ENCODE data around the gene RAD51B. TPM values are rescaled to one million over a fixed set of nuclear protein-coding genes. Genes with fewer than 3 reads are reported as not detected.

The RAD51B gene
- polyA plus RNA-seq, 1 donor (not counting 4 experiments of a cell fraction or from before 2014, with no cell fraction given): 13.3 TPM

DNA sequence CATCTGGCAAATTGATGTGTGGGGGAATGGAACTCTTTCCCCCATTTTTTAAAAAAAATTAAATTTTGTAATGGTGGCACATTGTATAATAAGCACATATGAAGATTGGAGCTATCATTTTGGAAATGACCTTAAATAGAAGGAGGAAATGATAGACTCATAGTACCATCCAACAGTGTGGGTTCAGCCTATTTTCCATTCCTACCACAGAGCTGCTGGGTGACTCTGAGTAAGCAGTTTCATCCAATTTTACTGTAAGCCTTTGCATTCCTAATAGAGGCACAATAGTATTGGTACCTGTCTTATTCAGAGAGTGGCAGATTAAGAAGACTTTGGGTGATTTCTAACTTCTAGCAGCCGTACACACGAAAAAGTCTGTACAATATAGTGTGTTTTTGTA, 304.5 kb downstream of the RAD51B start:
- no peak for FAIRE-seq
- DNase-seq (ENCODE audit: low read depth, low spot score): no peak
- dilution Hi-C loops (cut with MboI; ENCODE audit: extremely low pct_ligation_motif_present, low sequenced_read_pairs): no loop called here
- H3K4me2 ChIP-seq (ENCODE audit: control insufficient read depth, extremely low read depth, insufficient read depth, low read depth, low read length): no peak overlapping the region
- no peak overlapping the region for H3K27ac ChIP-seq (ENCODE audit: control insufficient read depth, insufficient read depth, low read length)
- H4K20me1 ChIP-seq (ENCODE audit: control insufficient read depth, extremely low read depth, insufficient read depth, low read length): no peaks in the 10 kb centered on the region
- H3K4me1 ChIP-seq (ENCODE audit: control insufficient read depth, extremely low read depth, insufficient read depth, low read length): peaks cover 11% of the 10 kb centered on the region
- H3K9me3 ChIP-seq (ENCODE audit: control insufficient read depth, low read depth, low read length): no peaks in the 10 kb centered on the region
- TF ChIP-seq EZH2 (IDR thresholded peaks at IDR 0.05; ENCODE audit: low read length): no peak
- TF ChIP-seq, protein P1, sequence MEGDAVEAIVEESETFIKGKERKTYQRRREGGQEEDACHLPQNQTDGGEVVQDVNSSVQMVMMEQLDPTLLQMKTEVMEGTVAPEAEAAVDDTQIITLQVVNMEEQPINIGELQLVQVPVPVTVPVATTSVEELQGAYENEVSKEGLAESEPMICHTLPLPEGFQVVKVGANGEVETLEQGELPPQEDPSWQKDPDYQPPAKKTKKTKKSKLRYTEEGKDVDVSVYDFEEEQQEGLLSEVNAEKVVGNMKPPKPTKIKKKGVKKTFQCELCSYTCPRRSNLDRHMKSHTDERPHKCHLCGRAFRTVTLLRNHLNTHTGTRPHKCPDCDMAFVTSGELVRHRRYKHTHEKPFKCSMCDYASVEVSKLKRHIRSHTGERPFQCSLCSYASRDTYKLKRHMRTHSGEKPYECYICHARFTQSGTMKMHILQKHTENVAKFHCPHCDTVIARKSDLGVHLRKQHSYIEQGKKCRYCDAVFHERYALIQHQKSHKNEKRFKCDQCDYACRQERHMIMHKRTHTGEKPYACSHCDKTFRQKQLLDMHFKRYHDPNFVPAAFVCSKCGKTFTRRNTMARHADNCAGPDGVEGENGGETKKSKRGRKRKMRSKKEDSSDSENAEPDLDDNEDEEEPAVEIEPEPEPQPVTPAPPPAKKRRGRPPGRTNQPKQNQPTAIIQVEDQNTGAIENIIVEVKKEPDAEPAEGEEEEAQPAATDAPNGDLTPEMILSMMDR (optimal IDR thresholded peaks at IDR 0.05 in 1 of 3, IDR thresholded peaks at IDR 0.05 in 1 of 3, conservative IDR thresholded peaks at IDR 0.05 in 1 of 3; ENCODE audit: extremely low read depth in 1 of 3, insufficient read depth in 2 of 3, low read length in 3 of 3): no peak
- H3K79me2 ChIP-seq (ENCODE audit: control insufficient read depth, insufficient read depth, low read length): no peaks in the 10 kb centered on the region
- no peaks in the 10 kb centered on the region for H3K27me3 ChIP-seq (ENCODE audit: control insufficient read depth, extremely low read depth, insufficient read depth, low read length)
- no peaks in the 10 kb centered on the region for H3K9me1 ChIP-seq (ENCODE audit: control insufficient read depth, extremely low read depth, insufficient read depth, low read length)
- no peak overlapping the region for H2AFZ ChIP-seq (ENCODE audit: control insufficient read depth, low read length)
- no peaks in the 10 kb centered on the region for H3K36me3 ChIP-seq (ENCODE audit: control insufficient read depth in 2 of 2, extremely low read depth in 1 of 2, insufficient read depth in 2 of 2, low read length in 2 of 2)
- H3K9ac ChIP-seq (ENCODE audit: control insufficient read depth, extremely low read depth, insufficient read depth, low read length): no peak overlapping the region
- H3K4me3 ChIP-seq (ENCODE audit: control insufficient read depth in 2 of 3, extremely low read depth in 1 of 3, insufficient read depth in 2 of 3, low read depth in 1 of 3, low read length in 3 of 3): no peak overlapping the region

DNA sequence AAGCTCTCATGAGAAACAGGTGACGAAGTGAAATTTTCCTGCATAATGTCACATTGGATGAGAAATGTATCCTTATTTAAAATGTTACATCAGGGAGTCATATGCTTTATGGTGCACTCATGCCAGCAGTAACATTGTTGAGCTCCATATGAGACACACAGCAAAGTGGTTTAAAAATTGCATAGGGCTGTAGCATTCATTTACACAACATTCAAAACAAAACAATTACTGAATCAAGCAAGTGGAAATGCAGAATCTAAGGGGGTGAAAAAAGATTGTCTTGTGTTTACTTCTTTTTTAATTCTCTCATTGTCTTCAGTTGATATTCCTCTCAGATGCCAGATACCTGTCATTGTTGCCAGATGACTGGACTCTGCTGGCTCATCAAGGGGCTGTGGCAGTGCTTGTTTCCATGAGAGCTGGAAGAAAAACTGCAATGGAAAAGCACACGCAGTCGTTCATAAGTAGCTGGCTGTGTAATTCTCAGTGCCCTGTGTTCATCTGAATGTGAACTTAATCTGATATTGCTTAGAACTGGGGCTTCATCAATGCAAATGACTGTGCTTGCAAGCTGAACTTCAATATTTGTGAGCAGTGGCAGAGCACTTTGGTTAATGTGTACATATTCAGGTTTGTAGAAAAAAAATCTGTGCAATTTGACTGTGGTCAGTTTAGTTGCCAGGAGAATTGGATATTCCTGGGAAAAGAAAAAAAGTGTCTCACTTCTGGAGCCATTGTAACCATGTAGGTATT, 305.6 kb downstream of the RAD51B start:
- dilution Hi-C loops (cut with MboI; ENCODE audit: extremely low pct_ligation_motif_present, low sequenced_read_pairs): no loop called here
- Histone ChIP-seq H3K4me3 (ENCODE audit: control insufficient read depth in 2 of 3, extremely low read depth in 1 of 3, insufficient read depth in 2 of 3, low read depth in 1 of 3, low read length in 3 of 3) (no peak overlapping the region), H4K20me1 (ENCODE audit: control insufficient read depth, extremely low read depth, insufficient read depth, low read length) (no peaks in the 10 kb centered on the region), H3K9ac (ENCODE audit: control insufficient read depth, extremely low read depth, insufficient read depth, low read length) (peak overlapping the region; percentile 8), H3K9me3 (ENCODE audit: control insufficient read depth, low read depth, low read length) (no peaks in the 10 kb centered on the region), H3K79me2 (ENCODE audit: control insufficient read depth, insufficient read depth, low read length) (no peaks in the 10 kb centered on the region), H3K27me3 (ENCODE audit: control insufficient read depth, extremely low read depth, insufficient read depth, low read length) (no peaks in the 10 kb centered on the region), H3K9me1 (ENCODE audit: control insufficient read depth, extremely low read depth, insufficient read depth, low read length) (no peaks in the 10 kb centered on the region), H3K4me1 (ENCODE audit: control insufficient read depth, extremely low read depth, insufficient read depth, low read length) (peaks cover 11% of the 10 kb centered on the region), H2AFZ (ENCODE audit: control insufficient read depth, low read length) (peak overlapping the region; percentile 37), H3K36me3 (ENCODE audit: control insufficient read depth in 2 of 2, extremely low read depth in 1 of 2, insufficient read depth in 2 of 2, low read length in 2 of 2) (no peaks in the 10 kb centered on the region), H3K27ac (ENCODE audit: control insufficient read depth, insufficient read depth, low read length) (peak overlapping the region; percentile 59), H3K4me2 (ENCODE audit: control insufficient read depth, extremely low read depth, insufficient read depth, low read depth, low read length) (peak overlapping the region; percentile 22)
- DNase-seq (ENCODE audit: low read depth, low spot score) (no peak), FAIRE-seq (peak; percentile 89)
- TF ChIP-seq EZH2 (IDR thresholded peaks at IDR 0.05; ENCODE audit: low read length): no peak
- TF ChIP-seq, protein P1 (optimal IDR thresholded peaks at IDR 0.05 in 1 of 3, IDR thresholded peaks at IDR 0.05 in 1 of 3, conservative IDR thresholded peaks at IDR 0.05 in 1 of 3; ENCODE audit: extremely low read depth in 1 of 3, insufficient read depth in 2 of 3, low read length in 3 of 3): no peak

All from keratinocyte (primary cell).